PC-3 (cell line): ENCODE measurements around the gene NUP43.

Experiments used
- EZH2phosphoT487 ChIP-seq: fragments of 300-600 bp; sonication (generic); IDR thresholded peaks from 2 replicates; pipeline ENCODE4 v1.6.1; 2018; ENCODE audit warnings: mild to moderate bottlenecking, antibody characterized with exemption, low read length, borderline replicate concordance
- TF ChIP-seq, protein P1 (sequence below): fragments of 300-600 bp; sonication (generic); conservative IDR thresholded peaks from 2 replicates; pipeline ENCODE4 v1.5.1; 2017; ENCODE audit warnings: antibody characterized with exemption, low read depth, mild to moderate bottlenecking, low read length

DNA sequence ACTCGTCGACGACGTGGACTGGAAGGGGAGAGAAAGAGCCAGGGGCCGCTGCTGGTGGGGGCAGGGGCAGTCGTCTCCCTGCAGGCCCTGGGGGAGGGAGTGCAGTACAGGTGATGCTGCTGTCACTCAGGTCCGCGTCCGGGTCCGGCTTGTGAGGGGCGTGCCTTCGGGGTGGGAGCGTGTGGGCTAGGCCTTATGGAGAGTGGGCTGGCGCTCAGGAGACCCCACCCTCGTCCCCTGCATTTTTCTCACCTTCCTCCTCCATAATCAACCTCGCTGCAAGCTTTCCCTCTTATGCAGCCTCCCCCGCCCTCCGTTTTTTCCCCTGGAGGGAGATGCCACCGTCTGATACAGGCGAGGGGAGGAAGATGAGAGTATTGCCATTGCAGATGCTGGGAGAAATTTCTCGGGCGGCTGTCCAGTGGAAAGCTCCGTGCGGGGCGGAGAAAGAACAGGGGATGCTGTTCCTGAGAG, 3.8 kb upstream of the NUP43 start:
- TF ChIP-seq EZH2phosphoT487 = no peak
- TF ChIP-seq, protein P1, sequence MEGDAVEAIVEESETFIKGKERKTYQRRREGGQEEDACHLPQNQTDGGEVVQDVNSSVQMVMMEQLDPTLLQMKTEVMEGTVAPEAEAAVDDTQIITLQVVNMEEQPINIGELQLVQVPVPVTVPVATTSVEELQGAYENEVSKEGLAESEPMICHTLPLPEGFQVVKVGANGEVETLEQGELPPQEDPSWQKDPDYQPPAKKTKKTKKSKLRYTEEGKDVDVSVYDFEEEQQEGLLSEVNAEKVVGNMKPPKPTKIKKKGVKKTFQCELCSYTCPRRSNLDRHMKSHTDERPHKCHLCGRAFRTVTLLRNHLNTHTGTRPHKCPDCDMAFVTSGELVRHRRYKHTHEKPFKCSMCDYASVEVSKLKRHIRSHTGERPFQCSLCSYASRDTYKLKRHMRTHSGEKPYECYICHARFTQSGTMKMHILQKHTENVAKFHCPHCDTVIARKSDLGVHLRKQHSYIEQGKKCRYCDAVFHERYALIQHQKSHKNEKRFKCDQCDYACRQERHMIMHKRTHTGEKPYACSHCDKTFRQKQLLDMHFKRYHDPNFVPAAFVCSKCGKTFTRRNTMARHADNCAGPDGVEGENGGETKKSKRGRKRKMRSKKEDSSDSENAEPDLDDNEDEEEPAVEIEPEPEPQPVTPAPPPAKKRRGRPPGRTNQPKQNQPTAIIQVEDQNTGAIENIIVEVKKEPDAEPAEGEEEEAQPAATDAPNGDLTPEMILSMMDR = no peak
